Liver (tissue), 9 donors: ENCODE data around the gene CHN2. TPM values are rescaled to one million over a fixed set of nuclear protein-coding genes. Genes with fewer than 3 reads are reported as not detected.

ENCODE experiments used
- DNase-seq: peaks from one replicate; pipeline ENCODE4 v3.0.0-alpha.2; 2017; ENCODE audit warnings: low spot score
- H3K27ac ChIP-seq, 2 donors: one replicate each; pipeline ENCODE4 v1.7.0; 2013; ENCODE audit warnings: inconsistent platforms in 2 of 2, low read length in 2 of 2, control low read depth in 1 of 2, low read depth in 1 of 2, mild to moderate bottlenecking in 1 of 2
- H3K27me3 ChIP-seq, 4 donors: one replicate each; pipeline versions ENCODE4 v1.6.1 to v1.7.0; 2013; ENCODE audit warnings: low read length in 3 of 4, inconsistent platforms in 1 of 4, mild to moderate bottlenecking in 1 of 4, moderate library complexity in 1 of 4; ENCODE audit not compliant: control insufficient read depth in 4 of 4, insufficient read depth in 4 of 4
- H3K36me3 ChIP-seq, 4 donors: one replicate each; pipeline versions ENCODE4 v1.6.1 to v1.7.0; 2013; ENCODE audit warnings: low read length in 3 of 4, mild to moderate bottlenecking in 3 of 4, low read depth in 1 of 4, moderate library complexity in 1 of 4; ENCODE audit not compliant: control insufficient read depth in 4 of 4, insufficient read depth in 3 of 4
- H3K4me1 ChIP-seq, 4 donors: one replicate each; pipeline versions ENCODE4 v1.6.1 to v1.7.0; 2013; ENCODE audit warnings: low read length in 3 of 4, mild to moderate bottlenecking in 3 of 4, moderate library complexity in 1 of 4; ENCODE audit not compliant: control insufficient read depth in 4 of 4, insufficient read depth in 4 of 4
- H3K4me3 ChIP-seq, 3 donors: one replicate each; pipeline versions ENCODE4 v1.6.1 to v1.7.0; 2013; ENCODE audit warnings: low read length in 3 of 3, control low read depth in 1 of 3, low read depth in 1 of 3, mild to moderate bottlenecking in 1 of 3
- H3K9ac ChIP-seq, 2 donors: one replicate each; pipeline ENCODE4 v1.7.0; 2013; ENCODE audit warnings: low read length in 2 of 2, mild to moderate bottlenecking in 2 of 2, moderate library complexity in 2 of 2, control low read depth in 1 of 2, low read depth in 1 of 2
- H3K9me3 ChIP-seq, 4 donors: one replicate each; pipeline versions ENCODE4 v1.6.1 to v1.7.0; 2013; ENCODE audit warnings: low read length in 3 of 4; ENCODE audit not compliant: control insufficient read depth in 4 of 4
- CTCF ChIP-seq: fragments of 150-350 bp; IDR thresholded peaks from 2 replicates; pipeline ENCODE4 v1.5.1; 2017; ENCODE audit warnings: improper control_type of control experiment, low read depth, low read length; ENCODE audit not compliant: missing input control
- FOXA1 ChIP-seq: IDR thresholded peaks from 2 replicates; pipeline ENCODE4 v1.6.1; 2016; ENCODE audit warnings: antibody characterized with exemption
- FOXA2 ChIP-seq: IDR thresholded peaks from 2 replicates; pipeline ENCODE4 v1.6.1; 2016; ENCODE audit warnings: antibody characterized with exemption
- GABPA ChIP-seq, 2 donors: IDR thresholded peaks in 1 of 2; conservative IDR thresholded peaks in 1 of 2; 2 replicates each; pipeline ENCODE4 v1.6.1; 2016; ENCODE audit warnings: antibody characterized with exemption in 2 of 2, mild to moderate bottlenecking in 1 of 2, moderate library complexity in 1 of 2
- HNF4A ChIP-seq, 2 donors: conservative IDR thresholded peaks; 2 replicates each; pipeline ENCODE4 v1.6.1; 2016; ENCODE audit warnings: antibody characterized with exemption in 2 of 2, mild to moderate bottlenecking in 2 of 2
- HNF4G ChIP-seq: IDR thresholded peaks from 2 replicates; pipeline ENCODE4 v1.6.1; 2016; ENCODE audit warnings: antibody characterized with exemption
- JUND ChIP-seq, 2 donors: IDR thresholded peaks; 2 replicates each; pipeline ENCODE4 v1.6.1; 2016; ENCODE audit warnings: antibody characterized with exemption in 2 of 2
- MAX ChIP-seq: IDR thresholded peaks from 2 replicates; pipeline ENCODE4 v1.6.1; 2016; ENCODE audit warnings: antibody characterized with exemption
- NR2F2 ChIP-seq: IDR thresholded peaks from 2 replicates; pipeline ENCODE4 v1.6.1; 2016; ENCODE audit warnings: antibody characterized with exemption
- RAD21 ChIP-seq, 2 donors: IDR thresholded peaks; 2 replicates each; pipeline ENCODE4 v1.6.1; 2016; ENCODE audit warnings: antibody characterized with exemption in 2 of 2, mild to moderate bottlenecking in 2 of 2
- RXRA ChIP-seq, 2 donors: IDR thresholded peaks; 2 replicates each; pipeline ENCODE4 v1.6.1; 2017 to 2018; ENCODE audit warnings: antibody characterized with exemption in 2 of 2, mild to moderate bottlenecking in 1 of 2
- SP1 ChIP-seq: IDR thresholded peaks from 2 replicates; pipeline ENCODE4 v1.6.1; 2018; ENCODE audit warnings: antibody characterized with exemption, mild to moderate bottlenecking
- TAF1 ChIP-seq: conservative IDR thresholded peaks from 2 replicates; pipeline ENCODE4 v1.6.1; 2016; ENCODE audit warnings: antibody characterized with exemption, mild to moderate bottlenecking
- YY1 ChIP-seq: IDR thresholded peaks from 2 replicates; pipeline ENCODE4 v1.6.1; 2016; ENCODE audit warnings: antibody characterized with exemption, mild to moderate bottlenecking
- ZBTB33 ChIP-seq: IDR thresholded peaks from 2 replicates; pipeline ENCODE4 v1.6.1; 2016; ENCODE audit warnings: antibody characterized with exemption
- WGBS: extraction: QIAGEN DNeasy Blood & Tissue Kit; methylation state at CpG from one replicate; pipeline ENCODE4 v1.1.7; 2013; 5-methylcytosine and 5-hydroxymethylcytosine counted together
- polyA plus RNA-seq, 2 donors: library from polyadenylated mRNA; stranded (reverse) in 1 of 2; unstranded in 1 of 2; fragments of 200-250 nt in 1 of 2; fragments of >200 nt in 1 of 2; fragmentation: Nextera tagmentation in 1 of 2; extraction: Ambion mirVana in 1 of 2; gene quantifications; one replicate each; pipeline versions ENCODE4 v1.2.1 to v1.2.3, GENCODE V29; 2013 to 2015
- total RNA-seq, 2 donors: library from RNA; depleted of rRNA; stranded (reverse); fragments of >200 nt; gene quantifications; one replicate each; pipeline ENCODE4 v1.2.3, GENCODE V29; 2014
- TF ChIP-seq, protein P1 (sequence below): IDR thresholded peaks from 2 replicates; pipeline ENCODE4 v1.6.1; 2016; ENCODE audit warnings: antibody characterized with exemption, mild to moderate bottlenecking
- donor health status: healthy.
- donor health status: healthy.
- donor health status: healthy.
- donor health status: healthy.
- donor health status: healthy.

Gene CHN2
- total and polyA plus RNA-seq, 4 donors: 8.3 to 25.4 (median 17.8) TPM

- Histone ChIP-seq H3K9me3 (peaks cover 0 to 4% (median 0%) of the 10 kb centered on the region in 4 donors), H3K27ac (no peak overlapping the region), H3K9ac (no peak overlapping the region), H3K27me3 (no peaks in the 10 kb centered on the region), H3K36me3 (peaks cover 0 to 2% (median 0%) of the 10 kb centered on the region in 4 donors), H3K4me1 (peaks cover 10 to 31% (median 15%) of the 10 kb centered on the region in 4 donors), H3K4me3 (no peak overlapping the region)
- TF ChIP-seq JUND (IDR thresholded peaks at IDR 0.05) (no peak), RAD21 (IDR thresholded peaks at IDR 0.05) (no peak), FOXA1 (no peak), CTCF (no peak), HNF4A (conservative IDR thresholded peaks at IDR 0.05) (no peak), FOXA2 (no peak), HNF4G (no peak), ZBTB33 (no peak), MAX (no peak)
- TF ChIP-seq, protein P1, sequence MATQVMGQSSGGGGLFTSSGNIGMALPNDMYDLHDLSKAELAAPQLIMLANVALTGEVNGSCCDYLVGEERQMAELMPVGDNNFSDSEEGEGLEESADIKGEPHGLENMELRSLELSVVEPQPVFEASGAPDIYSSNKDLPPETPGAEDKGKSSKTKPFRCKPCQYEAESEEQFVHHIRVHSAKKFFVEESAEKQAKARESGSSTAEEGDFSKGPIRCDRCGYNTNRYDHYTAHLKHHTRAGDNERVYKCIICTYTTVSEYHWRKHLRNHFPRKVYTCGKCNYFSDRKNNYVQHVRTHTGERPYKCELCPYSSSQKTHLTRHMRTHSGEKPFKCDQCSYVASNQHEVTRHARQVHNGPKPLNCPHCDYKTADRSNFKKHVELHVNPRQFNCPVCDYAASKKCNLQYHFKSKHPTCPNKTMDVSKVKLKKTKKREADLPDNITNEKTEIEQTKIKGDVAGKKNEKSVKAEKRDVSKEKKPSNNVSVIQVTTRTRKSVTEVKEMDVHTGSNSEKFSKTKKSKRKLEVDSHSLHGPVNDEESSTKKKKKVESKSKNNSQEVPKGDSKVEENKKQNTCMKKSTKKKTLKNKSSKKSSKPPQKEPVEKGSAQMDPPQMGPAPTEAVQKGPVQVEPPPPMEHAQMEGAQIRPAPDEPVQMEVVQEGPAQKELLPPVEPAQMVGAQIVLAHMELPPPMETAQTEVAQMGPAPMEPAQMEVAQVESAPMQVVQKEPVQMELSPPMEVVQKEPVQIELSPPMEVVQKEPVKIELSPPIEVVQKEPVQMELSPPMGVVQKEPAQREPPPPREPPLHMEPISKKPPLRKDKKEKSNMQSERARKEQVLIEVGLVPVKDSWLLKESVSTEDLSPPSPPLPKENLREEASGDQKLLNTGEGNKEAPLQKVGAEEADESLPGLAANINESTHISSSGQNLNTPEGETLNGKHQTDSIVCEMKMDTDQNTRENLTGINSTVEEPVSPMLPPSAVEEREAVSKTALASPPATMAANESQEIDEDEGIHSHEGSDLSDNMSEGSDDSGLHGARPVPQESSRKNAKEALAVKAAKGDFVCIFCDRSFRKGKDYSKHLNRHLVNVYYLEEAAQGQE: no peak
- DNase-seq: no peak
- 94% methylated on average over 1 of the region's 1 CpG for WGBS
These were observed 30.2 kb downstream of the CHN2 start for GRCh38 chr7:29224726-29225125.

DNA sequence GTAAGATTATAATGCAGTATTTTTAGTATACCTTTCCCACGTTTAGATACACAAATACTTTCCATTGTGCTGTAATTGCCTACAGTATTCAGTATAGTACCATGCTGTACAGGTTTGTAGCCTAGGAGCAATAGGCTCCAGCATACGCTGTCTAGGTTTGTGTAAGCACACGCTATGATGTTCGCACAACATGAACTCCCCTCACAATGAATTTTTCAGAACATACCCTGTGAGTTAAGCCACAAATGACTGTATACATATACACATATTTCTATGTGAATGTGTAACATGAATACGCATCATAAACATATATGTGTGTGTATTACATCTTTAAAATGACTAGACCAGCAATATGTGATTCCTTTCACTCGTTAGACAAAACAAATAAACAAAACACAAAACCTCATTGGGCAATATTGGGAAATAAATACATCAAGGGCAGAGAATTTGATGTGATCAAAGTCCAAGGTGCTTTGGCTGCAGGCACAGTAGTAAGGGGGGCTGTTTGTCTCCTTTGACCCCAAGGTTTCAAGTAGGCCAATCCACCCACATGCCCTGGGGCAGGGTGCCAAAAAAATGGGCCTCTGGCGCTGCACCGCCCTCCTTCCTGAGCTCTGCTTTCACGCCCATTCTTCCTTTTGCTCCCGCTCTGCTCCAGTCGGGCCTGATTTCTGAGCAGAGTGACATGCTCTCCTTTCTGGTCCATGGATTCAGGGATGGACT, 33.9 kb downstream of the CHN2 start:
- Histone ChIP-seq H3K4me1 (peaks cover 14 to 65% (median 46%) of the 10 kb centered on the region in 4 donors), H3K36me3 (no peaks in the 10 kb centered on the region), H3K4me3 (peak overlapping the region in 1 of 3 donors; percentile 16), H3K9me3 (no peaks in the 10 kb centered on the region), H3K9ac (peak overlapping the region in 1 of 2 donors; percentile 58), H3K27me3 (no peaks in the 10 kb centered on the region), H3K27ac (peak overlapping the region; percentile 74 to 80)
- DNase-seq: peak; percentile 67
- 42% methylated on average over 11 of the region's 11 CpGs for WGBS
- peak; percentile 46 for TF ChIP-seq FOXA1
- peak; percentile 57 to 64 for TF ChIP-seq RAD21 (IDR thresholded peaks at IDR 0.05)
- TF ChIP-seq RXRA (IDR thresholded peaks at IDR 0.05): peak; percentile 98
- TF ChIP-seq YY1: peak; percentile 81
- TF ChIP-seq ZBTB33: peak; percentile 89
- TF ChIP-seq, protein P1: peak; percentile 76
- TF ChIP-seq TAF1: no peak
- no peak for TF ChIP-seq GABPA (IDR thresholded peaks at IDR 0.05 in 1 of 2, conservative IDR thresholded peaks at IDR 0.05 in 1 of 2)
- peak; percentile 60 to 87 for TF ChIP-seq JUND (IDR thresholded peaks at IDR 0.05)
- peak; percentile 97 for TF ChIP-seq MAX
- TF ChIP-seq SP1: peak; percentile 95
- peak; percentile 99 to 100 for TF ChIP-seq HNF4A (conservative IDR thresholded peaks at IDR 0.05)
- TF ChIP-seq NR2F2: peak; percentile 89
- TF ChIP-seq FOXA2: peak; percentile 62
- peak; percentile 98 for TF ChIP-seq HNF4G
